KMS-11 (cell line): ENCODE results near the gene APBA2.
A peak's percentile ranks its signal among the peaks of the same experiment; 100 is the strongest.

Experiments used
- H2AFZ ChIP-seq: fragments of 200-600 bp; sonication (generic); 2 replicates; pipeline ENCODE4 v1.6.1; 2016; ENCODE audit warnings: antibody characterized with exemption, mixed run types, low read depth
- H3K27ac ChIP-seq: fragments of 200-600 bp; sonication (generic); 2 replicates; pipeline ENCODE4 v1.6.1; 2016; ENCODE audit warnings: mild to moderate bottlenecking, mixed run types
- H3K27me3 ChIP-seq: fragments of 200-600 bp; sonication (generic); 2 replicates; pipeline ENCODE4 v1.6.1; 2017; ENCODE audit warnings: mild to moderate bottlenecking, low read depth, mixed run types, moderate library complexity; ENCODE audit not compliant: insufficient read depth
- H3K36me3 ChIP-seq: fragments of 200-600 bp; sonication (generic); 2 replicates; pipeline ENCODE4 v1.6.1; 2017; ENCODE audit warnings: mild to moderate bottlenecking, mixed run types; ENCODE audit not compliant: insufficient read depth
- H3K4me1 ChIP-seq: fragments of 200-600 bp; sonication (generic); 2 replicates; pipeline ENCODE4 v1.6.1; 2016; ENCODE audit warnings: mild to moderate bottlenecking, low read depth, mixed run types; ENCODE audit not compliant: poor library complexity, severe bottlenecking
- H3K4me2 ChIP-seq: fragments of 200-600 bp; sonication (generic); 2 replicates; pipeline ENCODE4 v1.7.0; 2016; ENCODE audit warnings: mild to moderate bottlenecking, mixed run types
- H3K4me3 ChIP-seq: fragments of 200-600 bp; sonication (generic); IDR thresholded peaks from 2 replicates; pipeline ENCODE4 v1.6.1; 2017; ENCODE audit warnings: low read depth, low read length, mixed read lengths; ENCODE audit not compliant: insufficient read depth
- H3K79me2 ChIP-seq: fragments of 200-600 bp; sonication (generic); 2 replicates; pipeline ENCODE4 v1.6.1; 2016; ENCODE audit warnings: low read depth, mixed run types; ENCODE audit not compliant: insufficient read depth
- H3K9ac ChIP-seq: fragments of 200-600 bp; sonication (generic); 2 replicates; pipeline ENCODE4 v1.6.1; 2016; ENCODE audit warnings: mild to moderate bottlenecking, mixed run types
- H4K20me1 ChIP-seq: fragments of 200-600 bp; sonication (generic); 2 replicates; pipeline ENCODE4 v1.6.1; 2016; ENCODE audit warnings: mild to moderate bottlenecking, mixed run types; ENCODE audit not compliant: insufficient read depth
- TF ChIP-seq, protein P1 (sequence below): fragments of 200-600 bp; sonication (generic); conservative IDR thresholded peaks from 2 replicates; pipeline ENCODE4 v1.6.1; 2017; ENCODE audit warnings: low read depth, mild to moderate bottlenecking, antibody characterized with exemption, low read length, moderate library complexity, mixed read lengths

The APBA2 gene

DNA sequence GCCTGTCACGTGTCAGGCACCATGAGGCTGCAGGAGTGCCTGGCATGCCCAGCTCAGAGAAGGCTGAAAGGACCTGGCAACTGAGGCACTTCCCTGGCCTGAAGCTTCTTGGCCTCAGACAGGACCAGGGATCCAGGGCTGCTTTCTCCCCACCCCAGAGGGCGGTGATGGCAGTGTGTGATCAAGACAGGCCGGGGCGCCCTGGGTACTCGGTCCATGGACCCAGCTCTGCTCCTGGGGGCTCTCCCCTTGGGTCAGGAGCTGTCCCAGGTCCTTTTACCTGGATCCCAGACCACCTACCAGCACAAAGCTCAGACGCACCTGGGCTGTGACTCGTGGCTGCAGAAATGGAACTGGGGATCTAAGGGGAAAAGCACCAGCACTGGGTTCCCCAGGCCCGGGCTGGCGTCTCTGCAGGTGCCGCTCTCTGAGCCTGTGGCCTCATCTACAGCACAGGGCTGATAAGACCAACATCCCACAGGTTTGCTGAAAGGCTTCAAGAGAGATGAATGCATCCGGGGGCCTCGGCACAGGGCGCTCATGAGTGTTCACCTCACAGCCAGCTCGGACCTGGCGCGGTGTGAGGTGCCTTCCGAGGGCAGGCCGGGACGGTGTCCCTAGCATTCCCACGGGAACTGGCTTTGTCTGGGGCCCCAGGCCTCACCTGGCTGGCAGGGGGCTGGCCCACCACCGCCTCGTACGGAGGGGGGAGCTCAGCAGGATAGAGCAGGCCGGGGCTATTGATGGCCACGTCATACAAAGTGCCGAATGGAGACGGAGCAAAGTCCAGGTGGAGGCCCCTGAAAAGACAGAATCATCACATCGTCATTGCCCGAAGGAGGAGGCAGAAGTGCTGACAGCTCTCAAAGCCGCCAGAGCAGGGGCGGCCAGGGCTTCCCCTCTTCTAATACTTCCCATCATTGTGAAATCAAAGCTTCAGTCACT lies 250.2 kb downstream of the APBA2 start:
- H3K36me3 ChIP-seq = no peaks in the 10 kb centered on the region
- H3K4me3 ChIP-seq = no peak overlapping the region
- no peak overlapping the region for H3K9ac ChIP-seq
- H4K20me1 ChIP-seq = no peaks in the 10 kb centered on the region
- H3K4me1 ChIP-seq = no peaks in the 10 kb centered on the region
- no peaks in the 10 kb centered on the region for H3K79me2 ChIP-seq
- H2AFZ ChIP-seq = no peak overlapping the region
- TF ChIP-seq, protein P1, sequence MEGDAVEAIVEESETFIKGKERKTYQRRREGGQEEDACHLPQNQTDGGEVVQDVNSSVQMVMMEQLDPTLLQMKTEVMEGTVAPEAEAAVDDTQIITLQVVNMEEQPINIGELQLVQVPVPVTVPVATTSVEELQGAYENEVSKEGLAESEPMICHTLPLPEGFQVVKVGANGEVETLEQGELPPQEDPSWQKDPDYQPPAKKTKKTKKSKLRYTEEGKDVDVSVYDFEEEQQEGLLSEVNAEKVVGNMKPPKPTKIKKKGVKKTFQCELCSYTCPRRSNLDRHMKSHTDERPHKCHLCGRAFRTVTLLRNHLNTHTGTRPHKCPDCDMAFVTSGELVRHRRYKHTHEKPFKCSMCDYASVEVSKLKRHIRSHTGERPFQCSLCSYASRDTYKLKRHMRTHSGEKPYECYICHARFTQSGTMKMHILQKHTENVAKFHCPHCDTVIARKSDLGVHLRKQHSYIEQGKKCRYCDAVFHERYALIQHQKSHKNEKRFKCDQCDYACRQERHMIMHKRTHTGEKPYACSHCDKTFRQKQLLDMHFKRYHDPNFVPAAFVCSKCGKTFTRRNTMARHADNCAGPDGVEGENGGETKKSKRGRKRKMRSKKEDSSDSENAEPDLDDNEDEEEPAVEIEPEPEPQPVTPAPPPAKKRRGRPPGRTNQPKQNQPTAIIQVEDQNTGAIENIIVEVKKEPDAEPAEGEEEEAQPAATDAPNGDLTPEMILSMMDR = no peak
- H3K27ac ChIP-seq = no peak overlapping the region
- H3K27me3 ChIP-seq = no peaks in the 10 kb centered on the region
- H3K4me2 ChIP-seq = no peak overlapping the region

DNA sequence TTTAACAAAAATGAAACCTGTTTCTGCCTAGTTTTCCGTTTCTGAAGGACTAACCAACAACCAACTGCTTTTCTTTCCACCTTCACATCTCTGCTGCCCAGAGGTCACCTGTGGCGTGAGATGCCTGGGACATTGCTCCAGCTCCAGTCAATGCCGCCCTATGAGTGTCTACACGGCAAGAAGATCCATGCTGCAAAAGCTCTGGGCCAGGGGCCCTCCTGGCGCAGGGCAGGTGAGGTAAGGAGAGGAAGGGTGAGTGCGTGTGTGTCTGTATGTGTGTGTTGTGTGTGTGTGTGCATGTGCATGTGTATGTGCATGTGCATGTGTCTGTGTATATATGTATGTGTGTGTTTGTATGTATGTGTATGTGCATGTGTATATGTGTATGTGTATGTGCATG lies 252.5 kb downstream of the APBA2 start:
- H3K36me3 ChIP-seq = no peaks in the 10 kb centered on the region
- H3K4me1 ChIP-seq = no peaks in the 10 kb centered on the region
- TF ChIP-seq, protein P1 = no peak
- no peak overlapping the region for H3K4me2 ChIP-seq
- no peak overlapping the region for H3K4me3 ChIP-seq
- no peaks in the 10 kb centered on the region for H3K79me2 ChIP-seq
- H3K27me3 ChIP-seq = no peaks in the 10 kb centered on the region
- no peak overlapping the region for H3K27ac ChIP-seq
- no peak overlapping the region for H3K9ac ChIP-seq
- no peak overlapping the region for H2AFZ ChIP-seq
- H4K20me1 ChIP-seq = no peaks in the 10 kb centered on the region

DNA sequence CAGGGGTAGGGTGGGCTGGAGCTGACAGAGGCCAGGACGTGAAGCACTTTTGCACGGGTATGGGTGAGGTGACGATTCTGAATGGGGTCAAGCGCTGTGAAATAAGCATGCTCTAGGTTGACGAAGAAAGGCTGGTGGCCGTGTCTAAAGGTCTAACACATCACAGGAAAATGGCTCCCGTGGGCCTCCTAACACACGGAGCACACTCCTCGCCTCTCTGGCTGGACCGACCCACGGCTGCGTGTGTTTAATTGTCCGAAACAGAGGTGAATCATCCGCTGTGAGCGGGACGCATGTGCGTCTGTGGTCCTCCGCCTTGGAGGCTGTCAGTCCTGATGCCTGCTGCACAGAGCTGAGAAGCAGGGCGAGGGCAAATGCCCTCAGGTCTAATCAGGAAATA lies 253.3 kb downstream of the APBA2 start:
- Histone ChIP-seq H3K4me2 (no peak overlapping the region), H2AFZ (no peak overlapping the region), H3K27ac (no peak overlapping the region), H3K4me1 (no peaks in the 10 kb centered on the region), H4K20me1 (no peaks in the 10 kb centered on the region), H3K27me3 (no peaks in the 10 kb centered on the region), H3K9ac (no peak overlapping the region), H3K4me3 (no peak overlapping the region), H3K79me2 (no peaks in the 10 kb centered on the region), H3K36me3 (no peaks in the 10 kb centered on the region)
- TF ChIP-seq, protein P1 = no peak

DNA sequence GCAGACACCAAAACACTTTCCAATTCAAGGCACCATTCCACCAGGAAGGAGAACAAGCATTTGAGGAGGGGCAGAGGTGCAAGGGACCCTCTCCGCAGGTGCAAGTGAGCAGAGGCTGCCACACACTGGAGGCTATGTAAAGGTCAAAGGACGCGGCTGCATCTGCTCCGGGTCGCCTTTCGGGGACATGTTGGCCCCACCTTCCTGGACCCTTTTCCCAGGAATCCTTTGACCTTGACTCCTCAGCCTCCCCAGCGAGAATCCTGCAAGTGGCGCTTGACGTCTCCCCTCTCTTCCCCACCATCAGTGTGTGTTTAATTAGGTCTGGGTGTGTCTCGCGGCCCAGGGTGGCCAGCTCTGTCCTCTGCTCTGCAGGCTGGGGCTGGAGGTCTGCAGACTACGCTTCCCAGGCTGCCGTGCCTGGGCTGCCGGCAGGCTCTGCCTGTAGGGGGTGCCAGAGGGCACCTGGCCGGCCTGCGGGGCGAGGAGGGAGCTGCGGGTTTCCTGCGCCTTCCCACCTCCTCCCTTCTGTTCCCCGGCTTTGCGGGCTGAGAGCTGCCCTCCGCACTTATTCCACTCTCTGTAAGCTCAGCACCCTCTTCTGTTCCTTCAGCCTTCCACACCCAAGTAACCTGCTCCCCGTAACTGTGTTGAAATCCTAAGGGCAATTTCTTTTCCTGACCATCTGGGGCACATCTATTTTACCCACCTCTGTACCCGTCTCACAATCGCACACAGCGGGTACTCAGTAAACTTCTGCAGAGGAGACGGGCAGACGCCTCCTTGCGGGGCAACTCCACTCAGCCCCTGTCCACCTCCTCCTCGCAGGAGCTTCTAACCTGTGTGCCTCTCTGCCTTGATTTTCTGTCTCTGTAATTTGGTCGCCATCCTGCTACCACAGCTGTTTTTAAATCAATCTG lies 254.0 kb downstream of the APBA2 start:
- Histone ChIP-seq H3K4me3 (no peak overlapping the region), H3K79me2 (no peaks in the 10 kb centered on the region), H3K9ac (no peak overlapping the region), H4K20me1 (no peaks in the 10 kb centered on the region), H3K36me3 (no peaks in the 10 kb centered on the region), H2AFZ (no peak overlapping the region), H3K4me2 (no peak overlapping the region), H3K27me3 (no peaks in the 10 kb centered on the region), H3K27ac (no peak overlapping the region), H3K4me1 (no peaks in the 10 kb centered on the region)
- TF ChIP-seq, protein P1 = peak; percentile 39; the same call in 1 of the 2 replicates
